ENCODE measurements around the gene DNAJC8. TPM values are rescaled to one million over a fixed set of nuclear protein-coding genes. Genes with fewer than 3 reads are reported as not detected.

DNAJC8 gene
- total RNA-seq, 6 experiments from 2014 or later: 101 to 112 (median 105) TPM

DNA sequence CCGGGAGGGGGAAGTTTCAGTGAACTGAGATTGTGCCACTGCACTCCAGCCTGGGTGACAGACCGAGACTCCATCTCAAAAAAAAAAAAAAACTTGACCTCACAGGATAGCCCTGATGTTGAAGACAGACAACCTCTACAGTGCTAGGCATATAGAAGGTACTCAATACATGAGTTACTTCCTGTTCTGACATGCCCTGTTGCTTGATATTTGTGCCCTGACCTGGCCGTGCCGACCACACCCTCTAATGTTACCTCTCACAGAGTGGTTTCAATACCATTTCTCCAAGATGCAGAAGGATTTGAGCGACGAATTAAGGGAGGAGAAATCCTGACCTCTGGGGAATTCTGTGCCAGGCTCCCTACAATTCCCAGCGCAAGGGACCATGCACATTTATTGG, 61.6 kb downstream of the DNAJC8 start:
- Mint-ChIP-seq H3K9me3 (no peaks in the 10 kb centered on the region), H3K36me3 (ENCODE audit: low read depth) (no peaks in the 10 kb centered on the region), H3K27me3 (ENCODE audit: insufficient read depth) (peaks cover 3% of the 10 kb centered on the region), H3K4me1 (ENCODE audit: low read depth) (peaks cover 13% of the 10 kb centered on the region; the same call in 1 of the 2 replicates), H3K27ac (no peak overlapping the region), H3K4me3 (no peak overlapping the region)
- no peak for DNase-seq
- TF ChIP-seq, protein P1, sequence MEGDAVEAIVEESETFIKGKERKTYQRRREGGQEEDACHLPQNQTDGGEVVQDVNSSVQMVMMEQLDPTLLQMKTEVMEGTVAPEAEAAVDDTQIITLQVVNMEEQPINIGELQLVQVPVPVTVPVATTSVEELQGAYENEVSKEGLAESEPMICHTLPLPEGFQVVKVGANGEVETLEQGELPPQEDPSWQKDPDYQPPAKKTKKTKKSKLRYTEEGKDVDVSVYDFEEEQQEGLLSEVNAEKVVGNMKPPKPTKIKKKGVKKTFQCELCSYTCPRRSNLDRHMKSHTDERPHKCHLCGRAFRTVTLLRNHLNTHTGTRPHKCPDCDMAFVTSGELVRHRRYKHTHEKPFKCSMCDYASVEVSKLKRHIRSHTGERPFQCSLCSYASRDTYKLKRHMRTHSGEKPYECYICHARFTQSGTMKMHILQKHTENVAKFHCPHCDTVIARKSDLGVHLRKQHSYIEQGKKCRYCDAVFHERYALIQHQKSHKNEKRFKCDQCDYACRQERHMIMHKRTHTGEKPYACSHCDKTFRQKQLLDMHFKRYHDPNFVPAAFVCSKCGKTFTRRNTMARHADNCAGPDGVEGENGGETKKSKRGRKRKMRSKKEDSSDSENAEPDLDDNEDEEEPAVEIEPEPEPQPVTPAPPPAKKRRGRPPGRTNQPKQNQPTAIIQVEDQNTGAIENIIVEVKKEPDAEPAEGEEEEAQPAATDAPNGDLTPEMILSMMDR (IDR thresholded peaks at IDR 0.05): no peak

DNA sequence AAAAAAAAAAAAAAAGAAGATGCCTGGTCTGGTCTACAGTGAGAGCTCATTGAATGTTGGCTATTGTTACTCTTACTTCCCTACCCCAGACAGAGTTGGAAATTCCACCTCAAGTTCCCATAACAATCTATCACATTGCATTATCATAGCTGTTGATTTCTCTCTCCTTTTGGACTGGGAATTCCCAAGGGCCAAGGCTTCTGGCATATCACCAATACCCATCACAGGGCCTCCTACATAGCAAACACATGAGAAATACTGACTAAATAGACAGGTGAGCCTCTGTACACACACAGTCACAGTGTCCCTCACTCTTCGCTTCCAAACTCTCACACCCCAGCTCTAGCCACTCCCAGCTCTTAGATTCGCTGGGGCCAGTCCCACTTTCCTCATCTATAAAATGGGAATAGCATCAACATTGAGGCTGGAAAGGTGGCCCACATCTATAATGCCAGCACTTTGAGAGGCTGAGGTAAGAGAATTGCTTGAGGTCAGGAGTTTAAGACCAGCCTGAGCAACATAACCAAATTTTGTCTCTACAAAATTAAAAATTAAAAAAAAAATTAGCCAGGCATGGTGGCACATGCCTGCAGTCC, 62.7 kb downstream of the DNAJC8 start:
- no peaks in the 10 kb centered on the region; the same call in 1 of the 2 replicates for H3K27me3 Mint-ChIP-seq (ENCODE audit: insufficient read depth)
- TF ChIP-seq, protein P1 (IDR thresholded peaks at IDR 0.05): no peak
- peaks cover 13% of the 10 kb centered on the region; the same call in 1 of the 2 replicates for H3K4me1 Mint-ChIP-seq (ENCODE audit: low read depth)
- H3K36me3 Mint-ChIP-seq (ENCODE audit: low read depth): peaks cover 5% of the 10 kb centered on the region; the same call in 1 of the 2 replicates
- no peak for DNase-seq
- H3K27ac Mint-ChIP-seq: no peak overlapping the region
- no peaks in the 10 kb centered on the region for H3K9me3 Mint-ChIP-seq
- H3K4me3 Mint-ChIP-seq: no peak overlapping the region

DNA sequence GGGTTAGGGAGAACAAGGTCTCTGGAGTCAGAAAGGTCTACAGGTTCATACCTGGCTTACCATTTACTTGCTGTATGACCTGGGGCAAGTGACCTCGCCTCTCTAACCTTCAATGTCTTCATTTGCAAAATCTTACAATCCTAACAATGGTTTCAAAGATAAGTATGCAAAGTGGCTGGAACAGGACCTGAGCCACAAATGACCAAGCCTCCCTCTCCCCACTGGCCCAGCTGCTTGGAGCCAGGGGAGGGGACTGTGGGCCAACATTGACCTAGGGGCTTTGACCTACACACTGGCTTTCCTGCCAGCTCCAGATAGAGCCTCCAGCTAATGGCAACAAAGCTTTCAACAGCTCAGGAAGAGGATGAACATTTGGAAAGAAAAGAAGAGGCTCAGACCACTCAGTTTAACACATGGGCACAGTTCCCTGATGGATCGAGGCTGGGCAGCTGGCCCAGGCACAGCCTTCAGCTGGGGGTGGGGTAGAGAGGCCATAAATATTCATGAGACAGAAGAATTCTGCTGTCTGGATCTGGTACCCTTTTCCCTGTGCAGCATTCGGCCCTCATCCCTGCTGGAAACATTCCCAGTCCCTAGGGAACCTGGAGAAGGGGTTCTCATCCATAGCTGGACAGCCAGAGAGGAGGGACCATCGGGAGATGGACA, 69.2 kb downstream of the DNAJC8 start:
- DNase-seq: no peak
- Mint-ChIP-seq H3K27ac (no peak overlapping the region), H3K9me3 (no peaks in the 10 kb centered on the region), H3K27me3 (ENCODE audit: insufficient read depth) (peaks cover 2% of the 10 kb centered on the region), H3K4me3 (no peak overlapping the region), H3K36me3 (ENCODE audit: low read depth) (peaks cover 5% of the 10 kb centered on the region; the same call in 1 of the 2 replicates), H3K4me1 (ENCODE audit: low read depth) (peaks cover 15% of the 10 kb centered on the region)
- TF ChIP-seq, protein P1 (IDR thresholded peaks at IDR 0.05): no peak

DNA sequence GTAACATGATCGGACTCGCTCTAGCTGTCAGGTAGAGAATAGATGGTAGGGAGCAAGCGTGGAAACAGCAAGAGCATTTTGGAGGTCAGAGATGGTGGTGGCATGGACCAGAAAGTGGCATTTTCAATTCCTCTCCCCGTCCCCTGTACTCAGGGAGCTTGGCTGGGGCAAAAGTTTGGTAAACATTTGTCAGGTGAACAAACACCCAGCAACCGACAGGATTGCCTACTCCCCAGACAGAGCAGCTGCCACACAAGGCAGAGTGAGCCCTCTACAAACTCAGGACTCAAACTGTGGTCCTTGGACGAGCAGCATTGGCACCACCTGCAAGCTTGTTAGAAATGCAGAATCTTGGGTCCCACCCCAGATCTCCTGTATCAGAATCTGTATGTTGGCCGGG, 70.7 kb downstream of the DNAJC8 start:
- Mint-ChIP-seq H3K4me1 (ENCODE audit: low read depth) (peaks cover 15% of the 10 kb centered on the region), H3K27me3 (ENCODE audit: insufficient read depth) (peaks cover 3% of the 10 kb centered on the region), H3K27ac (no peak overlapping the region), H3K4me3 (no peak overlapping the region), H3K9me3 (no peaks in the 10 kb centered on the region), H3K36me3 (ENCODE audit: low read depth) (peaks cover 5% of the 10 kb centered on the region; the same call in 1 of the 2 replicates)
- TF ChIP-seq, protein P1 (IDR thresholded peaks at IDR 0.05): no peak
- no peak for DNase-seq

DNA sequence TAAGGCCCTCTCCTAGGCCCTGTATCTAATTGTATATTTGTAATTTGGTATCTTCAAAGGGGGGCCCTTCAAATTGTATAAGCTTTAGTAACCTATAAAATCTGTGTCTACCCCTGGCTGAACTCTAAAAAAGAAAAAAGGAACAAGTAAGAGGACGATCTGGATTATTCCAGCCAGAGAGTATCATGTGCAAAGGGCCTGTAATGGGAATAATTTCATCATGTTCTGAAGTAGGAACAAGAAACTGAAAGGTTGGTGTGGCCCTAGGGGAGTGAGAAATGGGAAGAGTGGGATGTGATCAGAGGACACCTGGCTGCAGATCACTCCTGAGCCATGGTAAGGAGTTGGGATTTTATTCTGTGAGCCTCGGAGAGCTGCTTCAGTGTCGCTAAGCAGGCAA, 71.1 kb downstream of the DNAJC8 start:
- H3K36me3 Mint-ChIP-seq (ENCODE audit: low read depth): peaks cover 5% of the 10 kb centered on the region; the same call in 1 of the 2 replicates
- peaks cover 15% of the 10 kb centered on the region for H3K4me1 Mint-ChIP-seq (ENCODE audit: low read depth)
- TF ChIP-seq, protein P1 (IDR thresholded peaks at IDR 0.05): no peak
- peaks cover 3% of the 10 kb centered on the region for H3K27me3 Mint-ChIP-seq (ENCODE audit: insufficient read depth)
- H3K27ac Mint-ChIP-seq: no peak overlapping the region
- DNase-seq: no peak
- H3K4me3 Mint-ChIP-seq: no peak overlapping the region
- H3K9me3 Mint-ChIP-seq: no peaks in the 10 kb centered on the region
